KMS-11 (cell line): ENCODE results near the gene ACOT4.
"Not testable (repeated sequence)": the region's sequence is repeated elsewhere in the genome, so short reads cannot be mapped to it uniquely, and the experiment has no call there.

Experiments
- H2AFZ ChIP-seq: fragments of 200-600 bp; sonication (generic); 2 replicates; pipeline ENCODE4 v1.6.1; 2016; ENCODE audit warnings: antibody characterized with exemption, mixed run types, low read depth
- H3K27ac ChIP-seq: fragments of 200-600 bp; sonication (generic); 2 replicates; pipeline ENCODE4 v1.6.1; 2016; ENCODE audit warnings: mild to moderate bottlenecking, mixed run types
- H3K27me3 ChIP-seq: fragments of 200-600 bp; sonication (generic); 2 replicates; pipeline ENCODE4 v1.6.1; 2017; ENCODE audit warnings: mild to moderate bottlenecking, low read depth, mixed run types, moderate library complexity; ENCODE audit not compliant: insufficient read depth
- H3K36me3 ChIP-seq: fragments of 200-600 bp; sonication (generic); 2 replicates; pipeline ENCODE4 v1.6.1; 2017; ENCODE audit warnings: mild to moderate bottlenecking, mixed run types; ENCODE audit not compliant: insufficient read depth
- H3K4me1 ChIP-seq: fragments of 200-600 bp; sonication (generic); 2 replicates; pipeline ENCODE4 v1.6.1; 2016; ENCODE audit warnings: mild to moderate bottlenecking, low read depth, mixed run types; ENCODE audit not compliant: poor library complexity, severe bottlenecking
- H3K4me2 ChIP-seq: fragments of 200-600 bp; sonication (generic); 2 replicates; pipeline ENCODE4 v1.7.0; 2016; ENCODE audit warnings: mild to moderate bottlenecking, mixed run types
- H3K4me3 ChIP-seq: fragments of 200-600 bp; sonication (generic); IDR thresholded peaks from 2 replicates; pipeline ENCODE4 v1.6.1; 2017; ENCODE audit warnings: low read depth, low read length, mixed read lengths; ENCODE audit not compliant: insufficient read depth
- H3K79me2 ChIP-seq: fragments of 200-600 bp; sonication (generic); 2 replicates; pipeline ENCODE4 v1.6.1; 2016; ENCODE audit warnings: low read depth, mixed run types; ENCODE audit not compliant: insufficient read depth
- H3K9ac ChIP-seq: fragments of 200-600 bp; sonication (generic); 2 replicates; pipeline ENCODE4 v1.6.1; 2016; ENCODE audit warnings: mild to moderate bottlenecking, mixed run types
- H4K20me1 ChIP-seq: fragments of 200-600 bp; sonication (generic); 2 replicates; pipeline ENCODE4 v1.6.1; 2016; ENCODE audit warnings: mild to moderate bottlenecking, mixed run types; ENCODE audit not compliant: insufficient read depth
- TF ChIP-seq, protein P1 (sequence below): fragments of 200-600 bp; sonication (generic); conservative IDR thresholded peaks from 2 replicates; pipeline ENCODE4 v1.6.1; 2017; ENCODE audit warnings: low read depth, mild to moderate bottlenecking, antibody characterized with exemption, low read length, moderate library complexity, mixed read lengths

ACOT4 gene

GRCh38 chr14:73562256-73562655 is 29.4 kb upstream of the ACOT4 start:
- H3K36me3 ChIP-seq, H3K27ac ChIP-seq, H3K4me3 ChIP-seq, H3K9ac ChIP-seq, H4K20me1 ChIP-seq, H2AFZ ChIP-seq, H3K4me1 ChIP-seq, H3K27me3 ChIP-seq, H3K4me2 ChIP-seq, H3K79me2 ChIP-seq: not testable (repeated sequence)

DNA sequence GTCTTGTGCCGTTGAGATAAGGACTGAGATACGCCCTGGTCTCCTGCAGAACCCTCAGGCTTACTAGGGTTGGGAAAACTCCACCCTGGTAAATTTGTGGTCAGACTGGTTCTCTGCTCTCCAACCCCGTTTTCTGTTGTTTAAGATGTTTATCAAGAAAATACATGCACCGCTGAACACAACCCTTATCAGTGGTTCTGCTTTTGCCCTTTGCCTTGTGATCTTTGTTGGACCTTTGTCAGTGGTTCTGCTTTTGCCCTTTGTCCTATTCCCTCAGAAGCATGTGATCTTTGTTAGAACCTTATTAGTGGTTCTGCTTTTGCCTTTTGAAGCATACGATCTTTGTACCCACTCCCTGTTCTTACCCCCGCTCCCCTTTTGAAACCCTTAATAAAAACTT is 29.0 kb upstream of the ACOT4 start:
- not testable (repeated sequence) for H3K27me3 ChIP-seq, H4K20me1 ChIP-seq, H3K4me3 ChIP-seq, H3K27ac ChIP-seq, H3K9ac ChIP-seq, H3K4me1 ChIP-seq, H2AFZ ChIP-seq, H3K4me2 ChIP-seq, H3K79me2 ChIP-seq, H3K36me3 ChIP-seq

DNA sequence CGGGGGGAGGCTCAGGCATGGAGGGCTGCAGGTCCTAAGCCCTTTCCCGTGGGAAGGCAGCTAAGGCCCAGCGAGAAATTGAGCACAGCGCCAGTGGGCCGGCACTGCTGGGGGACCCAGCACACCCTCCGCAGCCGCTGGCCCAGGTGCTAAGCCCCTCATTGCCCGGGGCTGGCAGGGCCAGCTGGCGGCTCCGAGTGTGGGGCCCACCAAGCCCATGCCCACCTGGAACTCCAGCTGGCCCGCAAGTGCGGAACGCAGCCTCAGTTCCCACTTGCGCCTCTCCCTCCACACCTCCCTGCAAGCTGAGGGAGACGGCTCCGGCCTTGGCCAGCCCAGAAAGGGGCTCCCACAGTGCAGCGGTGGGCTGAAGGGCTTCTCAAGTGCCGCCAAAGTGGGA is 25.2 kb upstream of the ACOT4 start:
- not testable (repeated sequence) for H2AFZ ChIP-seq, H3K27ac ChIP-seq, H3K27me3 ChIP-seq, H3K79me2 ChIP-seq, H3K9ac ChIP-seq, H3K4me3 ChIP-seq, H4K20me1 ChIP-seq, H3K4me1 ChIP-seq, H3K36me3 ChIP-seq, H3K4me2 ChIP-seq

GRCh38 chr14:73566935-73567334 is 24.7 kb upstream of the ACOT4 start:
- not testable (repeated sequence) for H4K20me1 ChIP-seq, H3K27ac ChIP-seq, H3K79me2 ChIP-seq, H3K36me3 ChIP-seq, H3K27me3 ChIP-seq, H3K4me3 ChIP-seq, H2AFZ ChIP-seq, H3K4me1 ChIP-seq, H3K4me2 ChIP-seq, H3K9ac ChIP-seq

- Histone ChIP-seq H2AFZ (no peak overlapping the region), H3K79me2 (no peaks in the 10 kb centered on the region), H3K27ac (no peak overlapping the region), H3K9ac (no peak overlapping the region), H3K4me1 (no peaks in the 10 kb centered on the region), H3K27me3 (no peaks in the 10 kb centered on the region), H4K20me1 (no peaks in the 10 kb centered on the region), H3K36me3 (no peaks in the 10 kb centered on the region), H3K4me2 (no peak overlapping the region), H3K4me3 (no peak overlapping the region)
- TF ChIP-seq, protein P1, sequence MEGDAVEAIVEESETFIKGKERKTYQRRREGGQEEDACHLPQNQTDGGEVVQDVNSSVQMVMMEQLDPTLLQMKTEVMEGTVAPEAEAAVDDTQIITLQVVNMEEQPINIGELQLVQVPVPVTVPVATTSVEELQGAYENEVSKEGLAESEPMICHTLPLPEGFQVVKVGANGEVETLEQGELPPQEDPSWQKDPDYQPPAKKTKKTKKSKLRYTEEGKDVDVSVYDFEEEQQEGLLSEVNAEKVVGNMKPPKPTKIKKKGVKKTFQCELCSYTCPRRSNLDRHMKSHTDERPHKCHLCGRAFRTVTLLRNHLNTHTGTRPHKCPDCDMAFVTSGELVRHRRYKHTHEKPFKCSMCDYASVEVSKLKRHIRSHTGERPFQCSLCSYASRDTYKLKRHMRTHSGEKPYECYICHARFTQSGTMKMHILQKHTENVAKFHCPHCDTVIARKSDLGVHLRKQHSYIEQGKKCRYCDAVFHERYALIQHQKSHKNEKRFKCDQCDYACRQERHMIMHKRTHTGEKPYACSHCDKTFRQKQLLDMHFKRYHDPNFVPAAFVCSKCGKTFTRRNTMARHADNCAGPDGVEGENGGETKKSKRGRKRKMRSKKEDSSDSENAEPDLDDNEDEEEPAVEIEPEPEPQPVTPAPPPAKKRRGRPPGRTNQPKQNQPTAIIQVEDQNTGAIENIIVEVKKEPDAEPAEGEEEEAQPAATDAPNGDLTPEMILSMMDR: no peak
These were observed 24.3 kb upstream of the ACOT4 start for GRCh38 chr14:73567358-73567757.

- no peaks in the 10 kb centered on the region for H4K20me1 ChIP-seq
- no peaks in the 10 kb centered on the region for H3K36me3 ChIP-seq
- no peaks in the 10 kb centered on the region for H3K79me2 ChIP-seq
- peak overlapping the region; percentile 76; the same call in 1 of the 2 replicates for H3K9ac ChIP-seq
- no peaks in the 10 kb centered on the region for H3K4me1 ChIP-seq
- TF ChIP-seq, protein P1: no peak
- no peak overlapping the region for H3K4me3 ChIP-seq
- peak overlapping the region; percentile 21; the same call in 1 of the 2 replicates for H3K4me2 ChIP-seq
- no peak overlapping the region; the same call in 1 of the 2 replicates for H3K27ac ChIP-seq
- H3K27me3 ChIP-seq: no peaks in the 10 kb centered on the region
- peak overlapping the region; percentile 49 for H2AFZ ChIP-seq
These were observed 23.5 kb upstream of the ACOT4 start for GRCh38 chr14:73567951-73568885.

- H3K4me3 ChIP-seq, H3K27me3 ChIP-seq, H4K20me1 ChIP-seq, H3K36me3 ChIP-seq, H3K79me2 ChIP-seq, H3K4me1 ChIP-seq: not testable (repeated sequence)
- Histone ChIP-seq H2AFZ (peak overlapping the region; percentile 49), H3K4me2 (peak overlapping the region; percentile 21; the same call in 1 of the 2 replicates), H3K27ac (peak overlapping the region; percentile 45; the same call in 1 of the 2 replicates), H3K9ac (peak overlapping the region; percentile 76)
These were observed 22.8 kb upstream of the ACOT4 start for GRCh38 chr14:73568886-73569184.

- Histone ChIP-seq H3K27ac (peak within 1 kb of the TSS; percentile 45; the same call in 1 of the 2 replicates), H3K4me2 (peak within 1 kb of the TSS; percentile 21; the same call in 1 of the 2 replicates), H3K9ac (peak within 1 kb of the TSS; percentile 76), H2AFZ (peak within 1 kb of the TSS; percentile 49)
- H4K20me1 ChIP-seq, H3K4me3 ChIP-seq, H3K79me2 ChIP-seq, H3K27me3 ChIP-seq, H3K4me1 ChIP-seq, H3K36me3 ChIP-seq: not testable (repeated sequence)
These were observed 22.3 kb upstream of the ACOT4 start, which contains the start of gene ACOT2 for GRCh38 chr14:73569185-73569958. Gene ACOT2, plus strand, starts transcription at chr14:73569213. Its CDS starts 28 bp downstream, at chr14:73569241.
